Hematopoietic multipotent progenitor cell treated with erythropoietin and hydrocortisone succinate and interleukin-3 and kit ligand, for 17 days (in vitro differentiated cells): ENCODE results near the gene ARRDC3.
"Not testable (repeated sequence)": the region's sequence is repeated elsewhere in the genome, so short reads cannot be mapped to it uniquely, and the experiment has no call there.

Experiments used
- DNase-seq: peaks from one replicate; pipeline ENCODE4 v3.0.0-alpha.2; 2015; ENCODE audit warnings: low spot score

The ARRDC3 gene, protein sequence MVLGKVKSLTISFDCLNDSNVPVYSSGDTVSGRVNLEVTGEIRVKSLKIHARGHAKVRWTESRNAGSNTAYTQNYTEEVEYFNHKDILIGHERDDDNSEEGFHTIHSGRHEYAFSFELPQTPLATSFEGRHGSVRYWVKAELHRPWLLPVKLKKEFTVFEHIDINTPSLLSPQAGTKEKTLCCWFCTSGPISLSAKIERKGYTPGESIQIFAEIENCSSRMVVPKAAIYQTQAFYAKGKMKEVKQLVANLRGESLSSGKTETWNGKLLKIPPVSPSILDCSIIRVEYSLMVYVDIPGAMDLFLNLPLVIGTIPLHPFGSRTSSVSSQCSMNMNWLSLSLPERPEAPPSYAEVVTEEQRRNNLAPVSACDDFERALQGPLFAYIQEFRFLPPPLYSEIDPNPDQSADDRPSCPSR

GRCh38 chr5:91383027-91383955, at the start of gene ARRDC3:
Gene ARRDC3 (minus strand): TSS chr5:91383317. CDS start chr5:91383092, 225 bp downstream.
- DNase-seq: peak; percentile 98

DNA sequence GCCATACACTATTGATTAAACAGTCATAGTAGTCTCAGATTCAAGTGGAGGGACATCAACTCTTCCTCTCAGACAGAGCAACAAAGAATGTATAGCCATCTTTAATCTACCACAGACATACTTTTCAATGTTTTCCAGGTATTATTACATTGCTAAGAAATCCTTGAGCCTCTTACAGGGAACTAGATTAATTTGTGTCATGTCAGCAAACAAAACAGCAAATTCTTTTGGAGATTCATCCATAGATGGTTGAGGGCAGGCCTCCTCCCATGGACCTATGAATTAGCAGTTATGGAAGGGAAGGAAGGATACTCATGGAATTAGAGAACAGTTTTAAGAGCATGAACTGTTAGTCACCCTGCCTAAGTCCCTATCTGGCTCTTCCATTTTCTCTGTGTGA, 47.8 kb upstream of the ARRDC3 start:
- DNase-seq: no peak

DNA sequence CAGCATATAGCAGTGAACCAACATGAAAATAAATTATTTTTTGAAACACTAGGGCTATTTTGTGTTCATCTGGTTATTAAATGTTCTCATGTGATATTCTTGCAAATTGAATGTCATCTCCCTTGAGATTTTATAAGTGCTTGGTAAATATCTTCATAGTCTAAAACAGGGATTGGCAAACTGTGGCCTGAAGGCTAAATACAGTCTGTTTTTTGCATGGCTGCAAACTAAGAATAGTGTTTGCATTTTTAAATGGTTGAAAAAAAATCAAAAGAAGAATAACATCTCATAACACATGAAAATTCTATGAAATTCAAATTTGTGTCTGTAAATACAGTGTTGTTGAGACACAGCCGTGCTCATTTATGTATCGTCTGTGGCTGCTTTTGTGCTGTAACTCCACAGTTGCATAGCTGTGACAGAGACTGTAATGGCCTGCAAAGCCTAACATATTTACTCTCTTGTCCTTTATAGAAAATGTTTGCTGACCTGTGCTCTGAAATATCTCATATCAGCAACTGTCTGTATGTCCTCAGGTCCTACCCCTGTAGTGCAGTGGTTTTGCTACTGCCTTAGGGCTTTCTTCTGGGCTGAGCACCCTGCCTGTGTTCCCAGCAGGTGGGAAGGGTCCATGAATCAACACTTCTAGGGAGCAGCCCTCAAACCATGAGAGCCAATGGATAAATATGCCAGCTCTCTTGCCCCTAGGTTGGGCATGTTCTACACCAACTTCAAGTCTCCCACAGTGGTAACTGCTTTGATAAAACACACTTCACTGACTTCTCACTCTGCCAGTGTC, 41.7 kb upstream of the ARRDC3 start:
- no peak for DNase-seq

- DNase-seq: no peak
These were observed 40.8 kb upstream of the ARRDC3 start for GRCh38 chr5:91423871-91424270.

GRCh38 chr5:91420879-91421278, 37.8 kb upstream of the ARRDC3 start:
- no peak for DNase-seq

DNA sequence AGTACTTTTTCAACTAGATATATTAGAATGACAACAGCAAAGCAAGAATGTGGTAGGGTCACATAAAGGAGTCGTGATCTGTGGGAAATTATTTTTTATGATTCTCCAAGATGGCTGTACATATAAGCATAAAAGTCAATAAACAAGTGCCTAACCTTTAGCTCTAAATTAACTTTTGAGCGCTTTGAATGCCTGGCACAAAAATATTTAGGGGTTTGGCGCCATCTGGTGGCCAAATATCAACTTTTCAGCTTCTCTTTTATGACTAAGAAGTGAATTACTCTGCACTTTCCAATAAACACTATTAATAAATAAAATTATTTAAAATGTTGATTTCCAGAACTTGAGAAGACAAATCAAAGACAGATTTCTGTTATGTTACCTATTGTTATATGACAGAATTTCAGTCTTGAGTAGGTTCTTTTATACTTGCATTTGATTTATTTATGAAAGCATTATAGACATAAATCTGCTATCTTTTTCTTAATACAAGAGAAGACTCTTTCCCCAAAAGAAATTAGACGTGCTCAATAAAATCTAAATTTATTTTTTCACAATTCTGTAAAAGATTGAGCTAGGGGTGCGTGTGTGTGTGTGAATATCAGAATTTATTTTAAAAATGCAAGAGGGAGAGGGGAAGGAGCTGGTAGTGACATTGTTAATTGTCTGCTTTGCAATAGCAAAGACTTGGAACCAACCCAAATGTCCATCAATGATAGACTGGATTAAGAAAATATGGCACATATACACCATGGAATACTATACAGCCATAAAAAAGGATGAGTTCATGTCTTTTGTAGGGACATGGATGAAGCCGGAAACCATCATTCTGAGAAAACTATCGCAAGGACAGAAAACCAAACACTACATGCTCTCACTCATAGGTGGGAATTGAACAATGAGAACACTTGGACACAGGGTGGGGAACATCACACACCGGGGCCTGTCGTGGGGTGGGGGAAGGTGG, 36.7 kb upstream of the ARRDC3 start:
- DNase-seq: peak; percentile 85

GRCh38 chr5:91419136-91419535, 36.0 kb upstream of the ARRDC3 start:
- no peak for DNase-seq

DNA sequence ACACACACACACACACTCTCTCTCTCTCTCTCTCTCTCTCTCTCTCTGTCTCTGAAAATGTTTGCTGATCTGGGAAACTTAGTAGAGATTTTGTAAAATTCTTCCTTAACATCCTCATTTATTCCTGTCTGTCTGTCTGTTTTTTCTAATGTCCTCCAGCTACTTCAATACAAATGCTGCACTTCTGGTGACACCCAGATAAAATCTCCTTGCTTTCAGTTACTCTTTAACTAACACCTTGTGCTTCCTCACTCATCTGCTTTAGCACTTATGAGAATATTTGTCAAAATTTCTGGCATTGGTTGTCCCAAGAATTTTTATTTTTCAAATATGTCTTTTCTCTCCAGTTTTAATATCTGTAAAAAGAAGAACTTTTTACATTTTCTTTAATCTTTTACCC, 35.0 kb upstream of the ARRDC3 start:
- DNase-seq: no peak

DNA sequence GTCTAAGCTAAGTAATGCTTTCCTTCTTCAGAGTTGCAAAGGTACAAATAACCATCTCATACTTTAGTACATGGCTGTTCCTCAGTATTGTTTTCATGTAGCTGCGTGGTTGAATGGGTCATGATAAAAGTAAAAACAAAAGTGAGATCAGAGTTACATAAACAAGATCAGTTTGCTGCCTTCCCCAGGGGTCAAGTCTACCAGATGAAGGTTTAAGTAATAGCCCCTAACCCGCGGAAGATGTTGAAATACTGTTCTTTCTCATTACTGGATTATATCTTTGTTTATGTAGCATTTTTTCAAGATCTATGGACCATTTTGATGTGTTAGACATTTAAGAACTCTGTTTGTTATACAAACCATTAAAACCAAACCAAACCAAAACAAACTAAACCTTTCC, 34.1 kb upstream of the ARRDC3 start:
- no peak for DNase-seq

DNA sequence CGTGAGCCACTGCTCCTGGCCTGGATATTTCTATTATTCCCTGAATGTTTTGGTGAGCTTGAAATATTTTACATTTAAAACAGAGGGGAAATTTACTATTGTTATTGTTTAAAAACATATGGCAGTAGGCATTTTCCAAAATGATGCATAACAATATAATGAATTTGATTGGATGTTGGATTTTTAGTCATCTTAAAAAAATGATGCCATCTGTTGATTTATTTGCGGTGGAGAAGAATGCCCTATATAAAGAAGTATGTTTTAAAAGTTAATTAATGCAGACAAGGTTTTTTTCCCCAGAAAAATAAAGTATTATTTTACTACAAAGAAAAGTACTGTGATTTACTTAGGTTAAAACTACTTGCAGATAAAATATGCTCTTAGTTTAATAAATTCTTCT, 33.4 kb upstream of the ARRDC3 start:
- DNase-seq: no peak

GRCh38 chr5:91409304-91409703, 26.2 kb upstream of the ARRDC3 start:
- no peak for DNase-seq

DNA sequence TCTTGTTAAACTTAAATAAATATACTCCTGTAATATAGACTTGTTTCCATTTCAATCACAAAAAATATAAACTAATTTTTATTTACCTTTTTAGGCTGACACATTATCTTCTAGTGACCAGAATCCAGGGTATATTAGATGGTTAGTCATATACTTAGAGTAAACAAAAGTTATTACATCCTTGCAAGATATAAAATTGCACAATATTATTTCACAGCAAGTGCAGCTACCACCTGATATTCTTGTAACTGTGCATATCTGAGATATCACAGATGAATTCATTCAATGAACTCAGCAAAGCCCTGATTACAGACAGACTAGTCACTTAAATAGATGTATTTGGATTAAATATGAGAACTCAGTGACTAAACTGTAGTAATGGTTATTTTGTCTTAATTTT, 25.6 kb upstream of the ARRDC3 start:
- DNase-seq: no peak

GRCh38 chr5:91407204-91407603, 24.1 kb upstream of the ARRDC3 start:
- no peak for DNase-seq

DNA sequence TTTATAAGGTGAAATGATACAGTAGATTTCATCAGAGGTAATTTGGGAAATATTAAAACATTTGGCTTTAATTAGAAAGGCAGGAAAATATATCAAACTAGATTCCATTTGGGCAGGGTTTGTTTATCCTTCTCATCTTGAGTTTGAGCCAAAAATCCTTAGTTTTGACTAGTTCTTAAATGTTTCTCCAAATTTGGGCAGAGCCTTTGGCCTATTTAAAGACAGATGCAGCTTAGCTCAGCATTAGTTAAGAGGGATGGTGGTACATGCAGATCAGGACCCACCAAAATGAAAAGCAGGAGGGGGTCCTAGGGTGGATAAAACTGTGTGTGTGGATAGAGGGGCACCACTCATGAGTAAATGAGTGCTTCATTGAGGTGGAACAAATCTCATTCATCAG, 20.3 kb upstream of the ARRDC3 start:
- DNase-seq: no peak

- no peak for DNase-seq
These were observed 18.1 kb upstream of the ARRDC3 start for GRCh38 chr5:91401175-91401574.

DNA sequence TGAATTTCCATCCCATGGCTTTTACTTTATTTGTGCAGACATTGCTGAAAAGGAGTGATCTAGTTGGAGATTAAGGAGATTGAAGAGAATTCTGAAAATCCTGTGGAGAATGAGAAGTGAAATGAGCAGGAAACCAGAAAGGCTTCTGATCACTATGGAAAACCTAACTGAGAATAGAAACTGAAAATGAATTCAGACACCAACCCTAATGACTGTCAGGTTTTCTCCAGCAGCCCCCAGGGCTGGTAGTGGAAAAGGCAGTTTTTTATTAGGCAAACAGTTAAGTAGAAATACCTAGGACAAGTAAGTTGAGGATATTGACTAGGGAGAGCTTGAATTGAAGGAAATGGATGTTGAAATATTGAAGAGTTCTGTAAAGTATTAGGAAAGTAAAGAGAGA, 14.7 kb upstream of the ARRDC3 start:
- no peak for DNase-seq

GRCh38 chr5:91390268-91390667, 7.2 kb upstream of the ARRDC3 start:
- peak; percentile 56 for DNase-seq

DNA sequence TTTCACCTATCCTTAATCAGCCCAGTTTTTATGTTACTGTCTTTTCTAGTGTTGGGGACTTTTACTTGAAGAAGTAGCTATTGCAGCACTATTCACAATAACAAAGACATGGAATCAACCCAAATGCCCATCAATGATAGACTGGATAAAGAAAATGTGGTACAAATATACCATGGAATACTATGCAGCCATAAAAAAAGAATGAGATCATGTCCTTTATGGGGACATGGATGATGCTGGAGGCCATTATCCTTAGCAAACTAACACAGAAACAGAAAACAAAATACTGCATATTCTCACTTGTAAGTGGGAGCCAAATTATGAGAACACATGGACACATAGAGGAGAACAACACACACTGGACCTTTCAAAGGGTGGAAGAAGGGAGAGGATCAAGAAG, 6.4 kb upstream of the ARRDC3 start:
- not testable (repeated sequence) for DNase-seq

DNA sequence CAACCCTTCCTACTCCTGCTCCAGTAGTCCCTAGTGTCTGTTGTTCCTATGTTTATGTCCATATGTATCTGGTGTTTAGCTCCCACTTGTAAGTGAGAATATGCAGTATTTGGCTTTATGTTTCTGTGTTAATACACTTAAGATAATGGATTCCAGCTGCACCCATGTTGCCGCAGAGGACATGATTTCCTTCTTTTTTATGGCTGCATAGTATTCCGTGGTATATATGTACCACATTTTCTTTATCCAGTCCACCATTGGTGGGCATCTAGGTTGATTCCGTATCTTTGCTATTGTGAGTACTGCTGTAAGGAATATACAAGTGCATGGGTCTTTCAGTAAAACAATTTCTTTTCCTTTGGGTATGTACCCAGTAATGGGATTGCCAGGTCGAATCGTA, 5.2 kb upstream of the ARRDC3 start:
- no peak for DNase-seq

GRCh38 chr5:91386120-91386519, 3.0 kb upstream of the ARRDC3 start:
- no peak for DNase-seq

DNA sequence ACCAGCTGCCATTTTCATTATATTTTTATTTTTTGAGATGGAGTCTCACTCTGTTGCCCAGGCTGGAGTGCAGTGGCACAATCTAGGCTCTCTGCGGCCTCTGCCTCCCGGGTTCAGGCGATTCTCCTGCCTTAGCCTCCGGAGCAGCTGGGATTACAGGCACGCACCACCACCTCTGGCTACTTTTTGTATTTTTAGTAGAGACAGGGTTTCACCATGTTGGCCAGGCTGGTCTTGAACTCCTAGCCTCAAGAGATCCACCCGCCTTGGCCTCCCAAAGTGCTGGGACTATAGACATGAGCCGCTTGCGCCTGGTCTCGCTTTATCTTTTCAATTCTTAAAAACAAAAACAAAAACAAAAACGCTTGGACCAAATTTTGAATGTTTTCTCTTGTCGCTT, 2.5 kb upstream of the ARRDC3 start:
- not testable (repeated sequence) for DNase-seq
